Stimulated activated CD4-positive, alpha-beta T cell treated with anti-CD3 and anti-CD28 coated beads, Interleukin-15, amount 100 ng/mL, for 1 hour (primary cell): ENCODE data around the gene SLC25A19.

Experiments used
- DNase-seq, 2 donors: peaks; one replicate each; pipeline ENCODE4 v3.0.0-alpha.2; 2020; ENCODE audit warnings: low read depth in 1 of 2, low spot score in 1 of 2

The SLC25A19 gene

DNA sequence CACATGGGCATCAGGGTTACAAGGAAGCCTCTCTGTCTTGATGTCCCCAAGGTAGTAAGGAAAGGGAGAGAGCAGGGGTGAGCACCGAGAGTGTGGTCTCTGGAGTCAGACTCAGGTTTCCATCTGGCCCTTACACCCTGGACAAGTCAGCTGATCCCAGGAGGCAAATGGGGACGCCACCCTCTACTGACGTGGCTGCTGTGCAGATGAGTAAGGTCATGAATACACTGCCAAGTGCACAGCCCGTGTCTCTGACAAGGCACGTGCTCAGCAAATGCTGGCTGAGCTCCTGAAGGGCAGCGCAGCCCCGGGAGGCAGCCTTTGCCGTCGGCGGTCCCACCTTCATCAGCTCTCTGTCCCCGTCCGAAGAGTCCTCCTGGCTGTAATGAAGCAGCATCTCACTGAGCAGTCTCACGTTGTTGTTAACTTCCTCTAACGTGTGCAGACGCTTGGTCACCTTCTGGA is 47.2 kb downstream of the SLC25A19 start:
- DNase-seq, result no peak

DNA sequence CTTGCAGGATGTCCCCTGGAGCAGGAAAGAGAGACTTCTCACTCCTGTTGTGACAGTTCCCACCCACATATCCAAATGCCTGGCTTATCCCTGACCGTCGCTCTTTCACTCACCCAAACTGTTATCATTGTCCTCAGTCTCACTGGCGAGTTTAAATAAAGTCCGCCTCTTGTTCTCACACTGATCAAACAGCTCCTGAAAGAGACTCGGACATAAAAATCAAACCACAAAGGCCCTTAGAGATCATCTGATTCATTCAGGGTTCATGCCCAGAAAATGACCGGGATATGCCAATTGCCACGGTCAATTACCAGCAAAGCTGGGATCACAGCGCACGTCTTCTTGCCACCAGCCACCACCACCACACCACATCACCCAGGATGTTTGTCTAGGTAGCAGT is 47.7 kb downstream of the SLC25A19 start:
- no peak for DNase-seq

- DNase-seq, result no peak
Observed at GRCh38 chr17:75241143-75241430, 48.1 kb downstream of the SLC25A19 start.

- DNase-seq, result peak in 1 of 2 donors; percentile 30
Observed at GRCh38 chr17:75240394-75241142, 48.7 kb downstream of the SLC25A19 start.

DNA sequence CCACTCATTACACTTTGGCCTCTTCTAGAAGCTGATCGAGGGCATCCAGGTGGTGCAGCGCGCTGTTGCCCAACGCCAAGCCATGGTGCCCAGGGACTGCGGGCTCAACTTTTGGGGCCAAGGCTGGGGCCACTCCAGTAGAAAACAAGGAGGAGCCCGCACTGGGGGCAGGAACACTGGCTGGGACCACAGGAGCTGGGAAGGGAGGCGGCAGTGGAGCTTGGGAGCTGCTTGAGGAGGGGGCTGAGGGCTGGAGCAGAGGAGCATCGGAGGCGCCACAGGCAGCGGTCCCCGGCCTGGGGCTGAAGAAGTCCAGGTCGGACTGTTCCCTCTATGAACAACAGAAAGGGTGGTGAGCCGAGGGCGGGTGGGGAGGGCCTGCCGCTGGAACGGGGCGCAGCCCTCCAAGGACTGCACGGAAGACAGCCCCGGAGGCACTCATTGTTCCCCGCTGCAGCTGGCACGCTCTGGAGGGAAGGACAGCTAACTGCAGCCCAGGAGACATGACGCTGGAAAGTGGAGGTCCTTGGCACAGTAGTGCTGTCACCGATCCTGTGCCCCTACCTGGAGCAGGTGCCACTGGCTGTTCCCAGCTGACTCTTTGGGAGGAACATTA is 49.3 kb downstream of the SLC25A19 start:
- DNase-seq, result no peak

GRCh38 chr17:75239214-75239613 is 50.0 kb downstream of the SLC25A19 start:
- DNase-seq, result no peak

DNA sequence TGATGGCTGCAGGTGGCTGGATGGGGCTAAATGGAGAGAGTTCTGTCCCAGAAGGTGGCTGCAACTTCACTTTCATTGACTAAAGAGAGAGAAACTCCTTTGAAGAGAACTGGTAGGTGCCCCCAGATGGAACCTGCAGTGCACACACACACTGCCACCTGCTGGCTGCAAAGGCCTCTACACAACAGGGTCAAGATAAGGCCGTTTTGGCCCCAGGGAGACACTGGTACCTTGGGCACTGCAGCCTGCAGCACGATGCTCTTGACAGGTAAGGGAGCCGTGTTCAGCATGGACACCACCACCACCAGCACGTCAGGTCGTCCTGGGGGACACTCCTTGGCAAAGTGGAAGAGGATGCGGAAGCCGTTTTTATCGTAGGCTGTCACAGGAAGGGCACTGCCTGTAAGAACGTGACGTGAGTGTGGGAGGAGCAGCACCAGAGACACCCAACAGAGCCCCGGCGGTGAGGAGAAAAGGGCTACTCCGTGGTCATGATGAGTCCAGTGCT is 50.5 kb downstream of the SLC25A19 start:
- peak; percentile 39 to 45 for DNase-seq

DNA sequence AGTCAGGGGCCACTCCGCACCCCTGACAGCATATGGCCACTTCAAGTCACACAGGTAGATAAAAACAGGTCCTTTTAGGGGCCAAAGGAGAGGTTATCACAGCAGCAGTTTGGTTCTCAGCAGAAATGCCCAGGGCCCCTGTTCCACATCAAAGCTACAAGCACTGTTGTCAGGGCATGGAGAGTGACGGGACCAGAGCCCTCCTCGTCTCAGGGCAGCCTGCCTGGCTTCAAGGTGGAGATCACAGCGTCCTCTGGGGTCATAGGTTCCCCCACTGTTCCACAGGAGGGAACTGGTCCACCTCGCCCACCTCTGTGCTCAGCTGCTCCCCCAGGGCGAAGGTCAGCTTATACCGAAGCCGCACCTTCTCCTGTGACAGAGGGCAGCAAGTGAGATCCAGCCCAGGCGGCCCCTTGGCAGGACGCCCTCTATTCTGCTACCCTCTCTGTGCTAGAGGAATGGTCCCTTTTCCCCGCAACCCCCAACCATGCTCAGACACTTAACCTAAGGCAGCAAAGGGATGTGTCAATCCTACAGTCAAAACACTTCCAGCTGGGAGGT is 51.1 kb downstream of the SLC25A19 start:
- no peak for DNase-seq

GRCh38 chr17:75237100-75238014 is 51.9 kb downstream of the SLC25A19 start:
- no peak for DNase-seq

DNA sequence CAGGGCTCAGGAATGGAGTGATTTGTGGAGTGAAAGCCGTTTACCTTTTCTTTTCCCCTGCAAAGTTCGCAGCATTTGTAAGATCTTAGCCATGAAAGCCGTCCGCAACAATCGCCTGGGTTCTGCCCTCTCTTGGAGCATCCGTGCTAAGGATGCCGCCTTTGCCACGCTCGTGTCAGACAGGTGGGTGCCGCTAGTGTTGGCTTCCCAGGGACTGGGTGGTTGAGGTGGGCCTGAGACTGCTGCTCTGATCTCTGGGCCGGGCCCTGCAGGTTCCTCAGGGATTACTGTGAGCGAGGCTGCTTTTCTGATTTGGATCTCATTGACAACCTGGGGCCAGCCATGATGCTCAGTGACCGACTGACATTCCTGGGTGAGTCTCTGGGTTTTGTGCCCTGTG is 56.4 kb downstream of the SLC25A19 start:
- DNase-seq, result no peak

GRCh38 chr17:75231741-75232464 is 57.3 kb downstream of the SLC25A19 start:
- DNase-seq, result no peak

GRCh38 chr17:75231071-75231470 is 58.2 kb downstream of the SLC25A19 start:
- DNase-seq, result no peak

DNA sequence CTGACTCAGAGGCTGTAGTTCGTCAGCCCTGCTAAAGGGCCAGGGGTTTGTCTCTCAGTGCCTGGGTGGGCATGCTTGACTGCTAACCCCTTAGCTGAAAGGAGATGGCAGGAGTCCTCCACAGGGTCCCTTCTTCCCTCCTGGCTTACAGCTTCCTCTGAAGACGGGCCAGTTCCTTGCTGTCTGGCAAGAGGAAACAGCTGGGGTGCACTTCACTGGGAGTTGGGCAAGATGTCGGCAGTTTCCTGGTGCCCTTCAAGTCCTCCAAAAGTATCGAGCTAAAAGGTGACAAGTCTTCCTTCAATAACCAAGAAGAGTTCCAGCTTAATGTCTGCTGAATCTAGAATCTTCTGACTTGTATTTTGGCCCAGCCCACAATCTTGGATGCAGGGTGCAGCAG is 60.4 kb downstream of the SLC25A19 start:
- DNase-seq, result no peak

DNA sequence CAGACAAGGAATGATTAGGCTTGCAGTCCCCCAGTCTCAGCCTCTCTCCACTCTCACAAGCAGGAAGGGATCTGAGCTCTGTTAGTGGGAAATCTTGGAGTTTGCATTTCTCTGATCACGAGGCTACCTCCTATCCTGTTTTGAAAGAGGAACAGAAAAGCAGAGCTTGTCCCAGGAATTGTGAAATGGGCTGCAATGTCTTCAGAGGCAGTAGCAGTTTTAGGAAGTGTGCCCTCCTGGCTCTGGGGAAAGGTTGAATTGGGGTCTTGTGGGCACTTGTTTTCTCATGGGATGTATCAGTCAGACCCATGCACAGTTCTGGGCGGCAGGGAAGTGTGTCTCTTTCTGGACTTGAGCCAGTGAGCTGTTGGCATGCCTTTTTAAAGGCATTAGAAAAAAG is 60.9 kb downstream of the SLC25A19 start:
- no peak for DNase-seq

DNA sequence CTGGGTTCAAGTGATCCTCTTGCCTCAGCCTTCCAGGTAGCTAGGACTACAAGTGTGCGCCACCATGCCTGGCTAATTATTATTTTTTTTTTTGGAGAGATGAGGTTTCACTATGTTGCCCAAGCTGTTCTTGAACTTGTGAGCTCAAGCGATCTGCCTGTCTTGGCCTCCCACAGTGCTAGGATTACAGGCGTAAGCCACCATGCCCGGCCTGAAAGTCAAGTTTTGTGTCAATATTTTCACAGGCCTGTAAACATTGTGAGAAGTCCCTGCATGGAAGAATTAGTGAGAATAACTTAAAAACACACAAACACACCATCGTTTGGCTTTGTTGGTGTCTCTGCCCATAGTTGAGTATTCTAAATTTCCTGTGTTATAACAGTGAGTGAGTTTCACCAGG is 61.5 kb downstream of the SLC25A19 start:
- DNase-seq, result no peak

DNA sequence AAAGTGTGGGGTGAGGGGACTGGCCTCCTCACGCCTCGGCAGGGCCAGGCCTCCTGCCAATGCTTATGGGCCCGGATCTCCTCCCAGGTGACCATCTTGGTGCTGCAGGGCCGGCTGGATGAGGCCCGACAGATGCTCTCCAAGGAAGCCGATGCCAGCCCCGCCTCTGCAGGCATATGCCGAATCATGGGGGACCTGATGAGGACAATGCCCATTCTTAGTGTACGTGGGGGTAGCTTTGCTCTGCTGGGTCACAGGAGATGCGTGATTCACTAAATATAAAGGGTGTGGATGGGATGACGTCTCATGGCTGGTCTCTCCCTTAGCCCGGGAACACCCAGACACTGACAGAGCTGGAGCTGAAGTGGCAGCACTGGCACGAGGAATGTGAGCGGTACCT is 64.2 kb downstream of the SLC25A19 start:
- no peak for DNase-seq
